ENCODE results near the gene GRID1.

The GRID1 gene

DNA sequence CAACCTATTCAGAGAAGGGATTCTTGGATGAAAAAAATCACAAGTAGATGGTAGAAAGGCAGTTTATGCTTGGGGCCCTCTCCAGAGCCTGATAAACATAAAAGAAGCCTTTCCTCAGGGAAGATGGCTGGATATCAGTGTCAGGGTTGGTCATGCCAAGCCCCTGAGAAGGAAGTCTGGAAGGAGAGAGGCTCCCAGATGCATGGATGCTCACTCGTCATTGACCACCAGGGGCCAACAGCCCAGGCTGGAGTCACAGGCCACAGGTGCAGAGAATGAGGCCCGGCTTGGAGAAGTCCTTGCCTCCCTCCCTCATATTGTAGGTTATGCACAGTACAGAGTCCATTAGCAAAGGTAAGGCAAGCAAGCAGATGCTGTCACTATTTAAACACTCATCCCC is 506.7 kb downstream of the GRID1 start:
- TF ChIP-seq, protein P1, sequence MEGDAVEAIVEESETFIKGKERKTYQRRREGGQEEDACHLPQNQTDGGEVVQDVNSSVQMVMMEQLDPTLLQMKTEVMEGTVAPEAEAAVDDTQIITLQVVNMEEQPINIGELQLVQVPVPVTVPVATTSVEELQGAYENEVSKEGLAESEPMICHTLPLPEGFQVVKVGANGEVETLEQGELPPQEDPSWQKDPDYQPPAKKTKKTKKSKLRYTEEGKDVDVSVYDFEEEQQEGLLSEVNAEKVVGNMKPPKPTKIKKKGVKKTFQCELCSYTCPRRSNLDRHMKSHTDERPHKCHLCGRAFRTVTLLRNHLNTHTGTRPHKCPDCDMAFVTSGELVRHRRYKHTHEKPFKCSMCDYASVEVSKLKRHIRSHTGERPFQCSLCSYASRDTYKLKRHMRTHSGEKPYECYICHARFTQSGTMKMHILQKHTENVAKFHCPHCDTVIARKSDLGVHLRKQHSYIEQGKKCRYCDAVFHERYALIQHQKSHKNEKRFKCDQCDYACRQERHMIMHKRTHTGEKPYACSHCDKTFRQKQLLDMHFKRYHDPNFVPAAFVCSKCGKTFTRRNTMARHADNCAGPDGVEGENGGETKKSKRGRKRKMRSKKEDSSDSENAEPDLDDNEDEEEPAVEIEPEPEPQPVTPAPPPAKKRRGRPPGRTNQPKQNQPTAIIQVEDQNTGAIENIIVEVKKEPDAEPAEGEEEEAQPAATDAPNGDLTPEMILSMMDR (conservative IDR thresholded peaks at IDR 0.05; ENCODE audit: low read depth, low read length) = no peak
- no peak for DNase-seq (ENCODE audit: low read depth)
- H3K4me3 ChIP-seq (ENCODE audit: low read depth, low read length) = no peak overlapping the region

- no peak overlapping the region for H3K4me3 ChIP-seq (ENCODE audit: low read depth, low read length)
- TF ChIP-seq, protein P1 (conservative IDR thresholded peaks at IDR 0.05; ENCODE audit: low read depth, low read length) = no peak
- DNase-seq (ENCODE audit: low read depth) = no peak
Observed at GRCh38 chr10:85858776-85859515, 507.6 kb downstream of the GRID1 start.

DNA sequence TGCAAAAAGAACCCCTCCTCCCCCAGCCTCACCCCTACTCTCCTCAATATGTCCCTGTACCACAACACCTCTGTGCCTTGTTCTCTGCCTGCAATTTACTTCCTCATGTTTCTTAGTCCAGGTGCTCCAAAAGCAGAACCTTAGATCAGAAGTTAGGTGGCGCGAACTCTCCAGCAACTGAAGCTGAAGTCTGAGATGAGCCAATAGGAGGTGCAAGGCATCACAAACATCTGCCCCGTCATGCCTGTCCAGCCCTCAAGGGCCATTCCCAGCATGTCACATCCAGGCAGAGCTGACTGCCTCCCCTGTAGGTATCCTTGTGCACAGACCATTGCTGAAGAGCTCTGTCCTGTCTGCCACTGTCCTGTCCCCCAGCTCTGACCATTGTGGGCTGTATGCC is 508.8 kb downstream of the GRID1 start:
- TF ChIP-seq, protein P1 (conservative IDR thresholded peaks at IDR 0.05; ENCODE audit: low read depth, low read length) = no peak
- no peak overlapping the region for H3K4me3 ChIP-seq (ENCODE audit: low read depth, low read length)
- DNase-seq (ENCODE audit: low read depth) = no peak

- no peak overlapping the region for H3K4me3 ChIP-seq (ENCODE audit: low read depth, low read length)
- no peak for DNase-seq (ENCODE audit: low read depth)
- TF ChIP-seq, protein P1 (conservative IDR thresholded peaks at IDR 0.05; ENCODE audit: low read depth, low read length) = no peak
Observed at GRCh38 chr10:85857305-85857704, 509.3 kb downstream of the GRID1 start.

- no peak overlapping the region for H3K4me3 ChIP-seq (ENCODE audit: low read depth, low read length)
- TF ChIP-seq, protein P1 (conservative IDR thresholded peaks at IDR 0.05; ENCODE audit: low read depth, low read length) = no peak
- DNase-seq (ENCODE audit: low read depth) = no peak
Observed at GRCh38 chr10:85851934-85852333, 514.7 kb downstream of the GRID1 start.

GRCh38 chr10:85851325-85851724 is 515.3 kb downstream of the GRID1 start:
- TF ChIP-seq, protein P1 (conservative IDR thresholded peaks at IDR 0.05; ENCODE audit: low read depth, low read length) = no peak
- H3K4me3 ChIP-seq (ENCODE audit: low read depth, low read length) = no peak overlapping the region
- DNase-seq (ENCODE audit: low read depth) = peak; percentile 1

- no peak for DNase-seq (ENCODE audit: low read depth)
- H3K4me3 ChIP-seq (ENCODE audit: low read depth, low read length) = no peak overlapping the region
- TF ChIP-seq, protein P1 (conservative IDR thresholded peaks at IDR 0.05; ENCODE audit: low read depth, low read length) = no peak
Observed at GRCh38 chr10:85850736-85851135, 515.9 kb downstream of the GRID1 start.

Data from choroid plexus epithelial cell (primary cell).